Activated naive CD4-positive, alpha-beta T cell treated with anti-CD3 and anti-CD28 coated beads, Interleukin-2, amount 50 U/mL, for 24 hours (primary cell): Measurements from ENCODE around the gene MRPL50.

Experiments used
- H3K27ac Mint-ChIP-seq: one replicate; pipeline ENCODE4 v1.8.0; 2021; ENCODE audit warnings: mild to moderate bottlenecking, mixed read lengths
- H3K27me3 Mint-ChIP-seq: one replicate; pipeline ENCODE4 v1.8.0; 2021; ENCODE audit warnings: mixed read lengths
- H3K36me3 Mint-ChIP-seq: one replicate; pipeline ENCODE4 v1.8.0; 2021; ENCODE audit warnings: mixed read lengths
- H3K4me1 Mint-ChIP-seq: one replicate; pipeline ENCODE4 v1.8.0; 2021; ENCODE audit warnings: mixed read lengths
- H3K4me3 Mint-ChIP-seq: one replicate; pipeline ENCODE4 v1.8.0; 2021; ENCODE audit warnings: mild to moderate bottlenecking, mixed read lengths
- H3K9me3 Mint-ChIP-seq: one replicate; pipeline ENCODE4 v1.8.0; 2021; ENCODE audit warnings: mixed read lengths

The MRPL50 gene

GRCh38 chr9:101371813-101372212, 26.6 kb downstream of the MRPL50 start:
- H3K27me3 Mint-ChIP-seq: peaks cover 11% of the 10 kb centered on the region
- H3K27ac Mint-ChIP-seq: no peak overlapping the region
- no peaks in the 10 kb centered on the region for H3K4me1 Mint-ChIP-seq
- H3K4me3 Mint-ChIP-seq: no peak overlapping the region
- no peaks in the 10 kb centered on the region for H3K36me3 Mint-ChIP-seq
- H3K9me3 Mint-ChIP-seq: no peaks in the 10 kb centered on the region

- Mint-ChIP-seq H3K27me3 (peaks cover 7% of the 10 kb centered on the region), H3K4me1 (no peaks in the 10 kb centered on the region), H3K4me3 (no peak overlapping the region), H3K27ac (no peak overlapping the region), H3K9me3 (no peaks in the 10 kb centered on the region), H3K36me3 (no peaks in the 10 kb centered on the region)
Measured at GRCh38 chr9:101369884-101370531, 28.4 kb downstream of the MRPL50 start.

- no peaks in the 10 kb centered on the region for H3K4me1 Mint-ChIP-seq
- peaks cover 7% of the 10 kb centered on the region for H3K27me3 Mint-ChIP-seq
- H3K36me3 Mint-ChIP-seq: no peaks in the 10 kb centered on the region
- no peaks in the 10 kb centered on the region for H3K9me3 Mint-ChIP-seq
- H3K27ac Mint-ChIP-seq: no peak overlapping the region
- H3K4me3 Mint-ChIP-seq: no peak overlapping the region
Measured at GRCh38 chr9:101369286-101369685, 29.1 kb downstream of the MRPL50 start.

- Mint-ChIP-seq H3K4me1 (no peaks in the 10 kb centered on the region), H3K4me3 (no peak overlapping the region), H3K27ac (no peak overlapping the region), H3K36me3 (no peaks in the 10 kb centered on the region), H3K9me3 (no peaks in the 10 kb centered on the region), H3K27me3 (peaks cover 9% of the 10 kb centered on the region)
Measured at GRCh38 chr9:101367323-101367722, 31.1 kb downstream of the MRPL50 start.

GRCh38 chr9:101366038-101366756, 32.2 kb downstream of the MRPL50 start:
- Mint-ChIP-seq H3K36me3 (no peaks in the 10 kb centered on the region), H3K27me3 (peaks cover 8% of the 10 kb centered on the region), H3K4me3 (no peak overlapping the region), H3K9me3 (no peaks in the 10 kb centered on the region), H3K27ac (no peak overlapping the region), H3K4me1 (no peaks in the 10 kb centered on the region)

- no peak overlapping the region for H3K4me3 Mint-ChIP-seq
- H3K27me3 Mint-ChIP-seq: peaks cover 7% of the 10 kb centered on the region
- no peaks in the 10 kb centered on the region for H3K4me1 Mint-ChIP-seq
- H3K36me3 Mint-ChIP-seq: no peaks in the 10 kb centered on the region
- no peak overlapping the region for H3K27ac Mint-ChIP-seq
- H3K9me3 Mint-ChIP-seq: no peaks in the 10 kb centered on the region
Measured at GRCh38 chr9:101365181-101365580, 33.2 kb downstream of the MRPL50 start.

- Mint-ChIP-seq H3K4me1 (no peaks in the 10 kb centered on the region), H3K27me3 (peaks cover 5% of the 10 kb centered on the region), H3K4me3 (no peak overlapping the region), H3K27ac (no peak overlapping the region), H3K9me3 (no peaks in the 10 kb centered on the region), H3K36me3 (no peaks in the 10 kb centered on the region)
Measured at GRCh38 chr9:101362450-101362849, 36.0 kb downstream of the MRPL50 start.

GRCh38 chr9:101360647-101361046, 37.8 kb downstream of the MRPL50 start:
- H3K9me3 Mint-ChIP-seq: no peaks in the 10 kb centered on the region
- H3K4me3 Mint-ChIP-seq: no peak overlapping the region
- H3K36me3 Mint-ChIP-seq: no peaks in the 10 kb centered on the region
- H3K4me1 Mint-ChIP-seq: no peaks in the 10 kb centered on the region
- H3K27me3 Mint-ChIP-seq: peaks cover 2% of the 10 kb centered on the region
- no peak overlapping the region for H3K27ac Mint-ChIP-seq

GRCh38 chr9:101359679-101360078, 38.7 kb downstream of the MRPL50 start:
- Mint-ChIP-seq H3K36me3 (no peaks in the 10 kb centered on the region), H3K9me3 (no peaks in the 10 kb centered on the region), H3K4me3 (no peak overlapping the region), H3K27me3 (peaks cover 2% of the 10 kb centered on the region), H3K27ac (no peak overlapping the region), H3K4me1 (no peaks in the 10 kb centered on the region)

- Mint-ChIP-seq H3K27ac (no peak overlapping the region), H3K4me3 (no peak overlapping the region), H3K4me1 (no peaks in the 10 kb centered on the region), H3K9me3 (no peaks in the 10 kb centered on the region), H3K27me3 (peaks cover 2% of the 10 kb centered on the region), H3K36me3 (no peaks in the 10 kb centered on the region)
Measured at GRCh38 chr9:101356619-101357018, 41.8 kb downstream of the MRPL50 start.

GRCh38 chr9:101354765-101355708, 43.4 kb downstream of the MRPL50 start:
- H3K4me3 Mint-ChIP-seq: no peak overlapping the region
- H3K27ac Mint-ChIP-seq: no peak overlapping the region
- H3K27me3 Mint-ChIP-seq: peaks cover 2% of the 10 kb centered on the region
- H3K36me3 Mint-ChIP-seq: no peaks in the 10 kb centered on the region
- no peaks in the 10 kb centered on the region for H3K9me3 Mint-ChIP-seq
- H3K4me1 Mint-ChIP-seq: no peaks in the 10 kb centered on the region

GRCh38 chr9:101354143-101354764, 44.2 kb downstream of the MRPL50 start:
- no peaks in the 10 kb centered on the region for H3K9me3 Mint-ChIP-seq
- H3K27ac Mint-ChIP-seq: no peak overlapping the region
- no peaks in the 10 kb centered on the region for H3K4me1 Mint-ChIP-seq
- peaks cover 2% of the 10 kb centered on the region for H3K27me3 Mint-ChIP-seq
- no peaks in the 10 kb centered on the region for H3K36me3 Mint-ChIP-seq
- no peak overlapping the region for H3K4me3 Mint-ChIP-seq

GRCh38 chr9:101353683-101354082, 44.7 kb downstream of the MRPL50 start:
- H3K4me1 Mint-ChIP-seq: no peaks in the 10 kb centered on the region
- H3K4me3 Mint-ChIP-seq: no peak overlapping the region
- no peaks in the 10 kb centered on the region for H3K9me3 Mint-ChIP-seq
- H3K27ac Mint-ChIP-seq: no peak overlapping the region
- H3K36me3 Mint-ChIP-seq: no peaks in the 10 kb centered on the region
- peaks cover 2% of the 10 kb centered on the region for H3K27me3 Mint-ChIP-seq

- Mint-ChIP-seq H3K27me3 (peaks cover 2% of the 10 kb centered on the region), H3K36me3 (no peaks in the 10 kb centered on the region), H3K27ac (no peak overlapping the region), H3K4me1 (no peaks in the 10 kb centered on the region), H3K4me3 (no peak overlapping the region), H3K9me3 (no peaks in the 10 kb centered on the region)
Measured at GRCh38 chr9:101352892-101353463, 45.4 kb downstream of the MRPL50 start.

- Mint-ChIP-seq H3K27me3 (peaks cover 9% of the 10 kb centered on the region), H3K4me1 (no peaks in the 10 kb centered on the region), H3K4me3 (no peak overlapping the region), H3K27ac (no peak overlapping the region), H3K9me3 (no peaks in the 10 kb centered on the region), H3K36me3 (no peaks in the 10 kb centered on the region)
Measured at GRCh38 chr9:101350285-101350684, 48.1 kb downstream of the MRPL50 start.
